Calu3 (cell line): ENCODE measurements around the gene OCEL1. TPM values are rescaled to one million over a fixed set of nuclear protein-coding genes. Genes with fewer than 3 reads are reported as not detected.

Experiments used
- BruUV-seq: library from RNA; stranded (reverse); fragments of 400-500 nt; replicated peaks from 2 replicates; lab custom pipeline; 2021; lab: Mats Ljungman, UMichigan
- CTCF ChIA-PET: fragments of 300-600 bp; sonication (Branson Sonifier 250); formaldehyde crosslinking; loops from one replicate; lab custom pipeline; 2022; ENCODE audit warnings: antibody characterized with exemption; lab: Charles Lee
- DNase-seq: peaks from one replicate; pipeline ENCODE4 v3.0.0; 2022
- H3K27ac Mint-ChIP-seq: one replicate; pipeline ENCODE4 v1.8.0; 2022; ENCODE audit warnings: mixed read lengths; ENCODE audit not compliant: unreplicated experiment
- H3K27me3 Mint-ChIP-seq: one replicate; pipeline ENCODE4 v1.8.0; 2022; ENCODE audit warnings: mixed read lengths; ENCODE audit not compliant: unreplicated experiment
- H3K36me3 Mint-ChIP-seq: one replicate; pipeline ENCODE4 v1.8.0; 2022; ENCODE audit warnings: mild to moderate bottlenecking, moderate library complexity, mixed read lengths; ENCODE audit not compliant: insufficient read depth, unreplicated experiment
- H3K4me1 Mint-ChIP-seq: one replicate; pipeline ENCODE4 v1.8.0; 2022; ENCODE audit warnings: mild to moderate bottlenecking, low read depth, mixed read lengths; ENCODE audit not compliant: unreplicated experiment
- H3K4me3 Mint-ChIP-seq: one replicate; pipeline ENCODE4 v1.8.0; 2022; ENCODE audit warnings: mild to moderate bottlenecking, low read depth, moderate library complexity, mixed read lengths; ENCODE audit not compliant: unreplicated experiment
- H3K9me3 Mint-ChIP-seq: one replicate; pipeline ENCODE4 v1.8.0; 2022; ENCODE audit warnings: low read depth, mixed read lengths; ENCODE audit not compliant: unreplicated experiment
- intact Hi-C: fragments of 100-400 bp; cut with micrococcal nuclease; formaldehyde crosslinking; loops from one replicate; pipeline ENCODE4 v1.10.0; 2022; ENCODE audit not compliant: unreplicated experiment
- total RNA-seq: library from RNA; stranded (reverse); gene quantifications from 2 replicates; pipeline ENCODE4 v1.2.3, GENCODE V29; 2022
- TF ChIP-seq, protein P1 (sequence below): fragments of 200-600 bp; IDR thresholded peaks from one replicate; pipeline ENCODE4 v1.8.0; 2022; ENCODE audit warnings: antibody characterized with exemption; ENCODE audit not compliant: unreplicated experiment

The OCEL1 gene
- total RNA-seq, 1 experiment from 2014 or later: 12.2 TPM

DNA sequence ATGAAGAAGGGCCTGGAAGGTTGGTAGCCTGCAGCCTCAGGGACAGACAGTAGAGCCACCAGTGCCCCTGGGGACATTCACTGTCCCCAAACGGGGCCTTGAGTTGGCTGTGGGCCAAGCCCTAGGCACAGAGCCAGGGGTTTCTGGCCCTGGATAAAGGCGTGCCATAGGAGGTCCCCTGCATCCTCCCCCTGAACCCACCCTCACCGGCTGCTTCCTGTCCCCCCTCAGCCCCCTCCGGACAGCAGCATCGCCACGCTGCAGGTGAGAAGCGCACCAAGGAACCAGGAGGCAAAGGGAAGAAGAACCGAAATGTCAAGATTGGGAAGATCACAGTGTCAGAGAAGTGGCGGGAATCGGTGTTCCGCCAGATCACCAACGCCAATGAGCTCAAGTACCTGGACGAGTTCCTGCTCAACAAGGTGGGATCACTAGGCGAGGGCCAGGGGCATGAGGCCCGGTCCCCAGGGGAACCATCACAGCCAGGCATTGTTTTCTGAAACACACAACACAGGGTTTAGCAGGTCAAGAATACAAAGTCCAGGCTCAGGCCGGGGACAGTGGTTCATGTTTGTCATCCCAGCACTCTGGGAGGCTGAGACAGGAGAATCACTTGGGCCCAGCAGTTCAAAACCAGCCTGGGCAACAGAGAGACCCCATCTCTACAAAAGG is 25.5 kb upstream of the OCEL1 start:
- Mint-ChIP-seq H3K4me3 (no peak overlapping the region), H3K36me3 (peaks cover 38% of the 10 kb centered on the region), H3K27ac (no peak overlapping the region), H3K4me1 (no peaks in the 10 kb centered on the region), H3K27me3 (no peaks in the 10 kb centered on the region), H3K9me3 (peaks cover 3% of the 10 kb centered on the region)
- CTCF ChIA-PET: no interaction called here
- DNase-seq: no peak
- no TSS peak for BruUV-seq
- intact Hi-C loops: no loop called here
- TF ChIP-seq, protein P1, sequence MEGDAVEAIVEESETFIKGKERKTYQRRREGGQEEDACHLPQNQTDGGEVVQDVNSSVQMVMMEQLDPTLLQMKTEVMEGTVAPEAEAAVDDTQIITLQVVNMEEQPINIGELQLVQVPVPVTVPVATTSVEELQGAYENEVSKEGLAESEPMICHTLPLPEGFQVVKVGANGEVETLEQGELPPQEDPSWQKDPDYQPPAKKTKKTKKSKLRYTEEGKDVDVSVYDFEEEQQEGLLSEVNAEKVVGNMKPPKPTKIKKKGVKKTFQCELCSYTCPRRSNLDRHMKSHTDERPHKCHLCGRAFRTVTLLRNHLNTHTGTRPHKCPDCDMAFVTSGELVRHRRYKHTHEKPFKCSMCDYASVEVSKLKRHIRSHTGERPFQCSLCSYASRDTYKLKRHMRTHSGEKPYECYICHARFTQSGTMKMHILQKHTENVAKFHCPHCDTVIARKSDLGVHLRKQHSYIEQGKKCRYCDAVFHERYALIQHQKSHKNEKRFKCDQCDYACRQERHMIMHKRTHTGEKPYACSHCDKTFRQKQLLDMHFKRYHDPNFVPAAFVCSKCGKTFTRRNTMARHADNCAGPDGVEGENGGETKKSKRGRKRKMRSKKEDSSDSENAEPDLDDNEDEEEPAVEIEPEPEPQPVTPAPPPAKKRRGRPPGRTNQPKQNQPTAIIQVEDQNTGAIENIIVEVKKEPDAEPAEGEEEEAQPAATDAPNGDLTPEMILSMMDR: no peak

DNA sequence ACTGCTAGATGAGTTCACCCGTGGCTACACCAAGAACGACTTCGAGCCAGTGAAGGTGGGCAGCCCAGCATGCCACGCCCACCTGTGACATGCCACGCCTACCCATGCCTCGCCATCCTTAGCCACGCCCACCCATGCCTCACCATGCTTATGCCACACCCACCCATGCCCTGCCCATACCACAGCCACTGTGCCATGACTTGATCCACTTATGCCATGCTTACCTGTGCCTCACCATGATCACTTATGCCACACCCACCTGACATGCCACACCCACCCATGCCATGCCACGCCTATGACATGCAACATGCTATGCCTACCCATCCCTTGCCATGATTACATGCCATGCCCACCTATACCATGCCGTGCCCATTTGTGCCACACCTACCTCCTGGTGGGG is 23.8 kb upstream of the OCEL1 start:
- Mint-ChIP-seq H3K4me3 (no peak overlapping the region), H3K27ac (no peak overlapping the region), H3K27me3 (no peaks in the 10 kb centered on the region), H3K4me1 (no peaks in the 10 kb centered on the region), H3K36me3 (peaks cover 35% of the 10 kb centered on the region), H3K9me3 (no peaks in the 10 kb centered on the region)
- CTCF ChIA-PET: no interaction called here
- DNase-seq: no peak
- intact Hi-C loops: no loop called here
- TF ChIP-seq, protein P1: no peak
- BruUV-seq: no TSS peak

DNA sequence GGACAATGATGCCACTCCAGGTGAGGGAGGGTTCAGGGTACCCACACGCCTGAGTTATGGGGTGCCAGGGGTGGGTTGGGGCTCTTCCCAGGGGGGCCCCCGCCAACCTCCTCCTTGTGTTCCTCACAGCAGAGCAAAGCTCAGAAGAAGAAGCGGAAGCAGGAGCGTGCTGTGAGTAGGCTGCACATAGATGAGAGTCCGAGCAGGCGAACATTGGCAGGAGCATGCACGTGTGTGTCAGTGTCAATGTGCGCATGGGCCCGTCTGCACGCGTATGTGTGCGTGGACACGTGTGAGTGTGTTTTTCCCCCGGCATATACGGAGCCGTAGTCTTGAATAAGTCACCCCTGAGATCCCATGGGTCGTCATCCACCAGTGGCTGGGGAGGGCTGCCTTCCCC is 23.3 kb upstream of the OCEL1 start:
- TF ChIP-seq, protein P1: no peak
- no peaks in the 10 kb centered on the region for H3K27me3 Mint-ChIP-seq
- intact Hi-C loops: no loop called here
- no peaks in the 10 kb centered on the region for H3K4me1 Mint-ChIP-seq
- BruUV-seq: no TSS peak
- CTCF ChIA-PET: no interaction called here
- peaks cover 30% of the 10 kb centered on the region for H3K36me3 Mint-ChIP-seq
- no peaks in the 10 kb centered on the region for H3K9me3 Mint-ChIP-seq
- H3K4me3 Mint-ChIP-seq: no peak overlapping the region
- DNase-seq: no peak
- no peak overlapping the region for H3K27ac Mint-ChIP-seq

DNA sequence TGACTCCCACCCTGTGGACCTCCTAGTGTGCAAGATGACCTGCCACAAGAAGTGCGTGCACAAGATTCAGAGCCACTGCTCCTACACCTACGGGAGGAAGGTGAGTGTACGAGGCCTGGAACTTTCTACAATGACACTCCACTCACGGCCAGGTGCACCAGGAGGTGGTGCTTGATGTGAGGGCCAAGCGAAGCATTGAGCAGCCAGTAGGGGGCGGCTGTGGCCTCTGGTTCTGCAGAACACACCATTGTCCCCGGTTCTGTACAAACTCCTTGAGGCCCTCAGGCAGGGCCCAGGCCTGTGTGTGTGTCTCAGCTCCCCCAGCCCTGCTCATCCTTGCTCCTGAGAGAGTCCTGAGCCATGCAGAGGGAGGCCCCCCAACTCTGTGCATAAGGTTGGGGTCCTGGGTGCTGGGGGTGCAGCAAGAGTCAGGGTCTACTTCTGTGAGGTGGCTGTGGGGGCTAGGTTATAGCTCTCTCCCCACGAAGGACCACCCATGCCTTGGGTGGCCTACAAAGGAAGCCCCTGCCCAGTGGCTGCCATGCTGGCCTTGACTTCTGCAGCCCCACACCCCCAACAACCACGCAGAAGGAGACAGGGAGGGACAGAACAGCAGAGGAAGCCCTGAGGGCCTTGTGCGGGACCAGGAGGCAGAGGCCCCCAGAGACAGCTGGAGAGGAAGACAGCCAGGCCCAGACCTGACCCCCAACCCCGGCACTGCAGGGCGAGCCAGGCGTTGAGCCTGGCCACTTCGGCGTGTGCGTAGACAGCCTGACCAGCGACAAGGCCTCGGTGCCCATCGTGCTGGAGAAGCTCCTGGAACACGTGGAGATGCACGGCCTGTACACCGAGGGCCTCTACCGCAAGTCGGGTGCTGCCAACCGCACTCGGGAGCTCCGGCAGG is 20.5 kb upstream of the OCEL1 start:
- Mint-ChIP-seq H3K4me1 (no peaks in the 10 kb centered on the region), H3K36me3 (peaks cover 35% of the 10 kb centered on the region), H3K27me3 (no peaks in the 10 kb centered on the region), H3K4me3 (no peak overlapping the region), H3K27ac (no peak overlapping the region), H3K9me3 (no peaks in the 10 kb centered on the region)
- DNase-seq: peak; percentile 64
- CTCF ChIA-PET: no interaction called here
- intact Hi-C loops: loop anchor here (5.0 kb wide), 1 partner anchor 77 kb away; the partner anchor contains the start of gene ANKLE1
- BruUV-seq: no TSS peak
- TF ChIP-seq, protein P1: peak; percentile 55
